Neutrophil (primary cell): ENCODE results near the gene COPZ2.
"Not testable (repeated sequence)": the region's sequence is repeated elsewhere in the genome, so short reads cannot be mapped to it uniquely, and the experiment has no call there.

Source experiments
- H3K27ac ChIP-seq: fragments of 200-600 bp; sonication (generic); 2 replicates; pipeline ENCODE4 v1.5.1; 2016; ENCODE audit warnings: mild to moderate bottlenecking, moderate library complexity
- H3K27me3 ChIP-seq: fragments of 200-600 bp; sonication (generic); 2 replicates; pipeline ENCODE4 v1.6.0; 2016; ENCODE audit warnings: mild to moderate bottlenecking
- H3K36me3 ChIP-seq: fragments of 200-600 bp; sonication (generic); 2 replicates; pipeline ENCODE4 v1.5.1; 2017
- H3K4me1 ChIP-seq, 2 experiments: fragments of 200-600 bp in 1 of 2; sonication (generic) in 1 of 2; 1 replicate in 1 of 2; 2 replicates in 1 of 2; pipeline versions ENCODE4 v1.5.1 to v1.6.1; 2013 to 2016; ENCODE audit warnings: low read depth in 1 of 2, low read length in 1 of 2, mild to moderate bottlenecking in 1 of 2, moderate library complexity in 1 of 2; ENCODE audit not compliant: control insufficient read depth in 1 of 2, insufficient read depth in 1 of 2
- H3K4me3 ChIP-seq, 2 experiments: fragments of 200-600 bp in 1 of 2; sonication (generic) in 1 of 2; 1 replicate in 1 of 2; 2 replicates in 1 of 2; pipeline ENCODE4 v1.5.1; 2013 to 2016; ENCODE audit warnings: low read depth in 1 of 2, low read length in 1 of 2, mild to moderate bottlenecking in 1 of 2, moderate library complexity in 1 of 2
- H3K9me3 ChIP-seq: fragments of 200-600 bp; sonication (generic); 2 replicates; pipeline ENCODE4 v1.5.1; 2016
- TF ChIP-seq, protein P1 (sequence below): fragments of 200-600 bp; sonication (generic); IDR thresholded peaks from 2 replicates; pipeline ENCODE4 v1.5.1; 2016; ENCODE audit warnings: antibody characterized with exemption

The COPZ2 gene

DNA sequence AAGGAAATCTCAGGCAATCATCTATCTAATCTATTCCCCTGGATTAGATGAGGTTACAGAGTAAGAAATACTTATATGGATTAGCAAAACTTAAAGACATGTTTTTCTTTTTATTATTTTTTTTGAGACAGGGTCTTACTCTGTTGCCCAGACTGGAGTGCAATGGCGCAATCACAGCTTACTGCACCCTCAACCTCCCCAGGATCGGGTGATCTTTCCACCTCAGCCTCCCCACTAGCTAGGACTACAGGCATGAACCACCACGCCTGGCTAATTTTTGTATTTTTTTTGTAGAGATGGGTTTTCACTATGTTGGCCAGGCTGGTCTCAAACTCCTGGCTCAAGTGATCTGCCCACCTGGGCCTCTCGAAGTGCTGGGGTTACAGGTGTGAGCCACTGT is 7.3 kb upstream of the COPZ2 start:
- TF ChIP-seq, protein P1, sequence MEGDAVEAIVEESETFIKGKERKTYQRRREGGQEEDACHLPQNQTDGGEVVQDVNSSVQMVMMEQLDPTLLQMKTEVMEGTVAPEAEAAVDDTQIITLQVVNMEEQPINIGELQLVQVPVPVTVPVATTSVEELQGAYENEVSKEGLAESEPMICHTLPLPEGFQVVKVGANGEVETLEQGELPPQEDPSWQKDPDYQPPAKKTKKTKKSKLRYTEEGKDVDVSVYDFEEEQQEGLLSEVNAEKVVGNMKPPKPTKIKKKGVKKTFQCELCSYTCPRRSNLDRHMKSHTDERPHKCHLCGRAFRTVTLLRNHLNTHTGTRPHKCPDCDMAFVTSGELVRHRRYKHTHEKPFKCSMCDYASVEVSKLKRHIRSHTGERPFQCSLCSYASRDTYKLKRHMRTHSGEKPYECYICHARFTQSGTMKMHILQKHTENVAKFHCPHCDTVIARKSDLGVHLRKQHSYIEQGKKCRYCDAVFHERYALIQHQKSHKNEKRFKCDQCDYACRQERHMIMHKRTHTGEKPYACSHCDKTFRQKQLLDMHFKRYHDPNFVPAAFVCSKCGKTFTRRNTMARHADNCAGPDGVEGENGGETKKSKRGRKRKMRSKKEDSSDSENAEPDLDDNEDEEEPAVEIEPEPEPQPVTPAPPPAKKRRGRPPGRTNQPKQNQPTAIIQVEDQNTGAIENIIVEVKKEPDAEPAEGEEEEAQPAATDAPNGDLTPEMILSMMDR = no peak
- Histone ChIP-seq H3K4me3 (no peak overlapping the region), H3K9me3 (no peaks in the 10 kb centered on the region), H3K27ac (no peak overlapping the region), H3K4me1 (peaks cover 22 to 23% of the 10 kb centered on the region in 2 experiments), H3K27me3 (peaks cover 39% of the 10 kb centered on the region), H3K36me3 (no peaks in the 10 kb centered on the region)

DNA sequence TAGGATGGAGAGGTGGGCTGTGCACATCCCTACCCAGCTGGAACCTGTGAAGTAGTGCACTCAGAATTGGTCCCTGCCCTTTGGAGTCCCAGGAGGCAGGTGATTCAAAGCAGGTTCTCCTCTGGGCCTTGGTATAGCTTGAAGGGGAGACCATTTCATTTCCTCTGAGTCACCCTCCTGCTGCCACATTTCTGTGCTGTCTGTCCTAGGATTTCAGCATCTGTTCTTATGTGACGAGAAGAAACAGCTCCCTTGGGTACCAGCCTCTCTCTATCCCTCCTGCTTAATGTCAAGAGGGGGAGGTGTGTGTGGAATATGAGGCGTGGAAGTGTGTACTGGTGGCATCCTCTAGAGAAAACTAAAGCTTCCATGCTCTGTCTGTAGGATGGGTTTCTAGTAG is 5.6 kb upstream of the COPZ2 start:
- peaks cover 7 to 11% of the 10 kb centered on the region in 2 experiments for H3K4me1 ChIP-seq
- H3K36me3 ChIP-seq = no peaks in the 10 kb centered on the region
- H3K4me3 ChIP-seq = no peak overlapping the region
- H3K27ac ChIP-seq = no peak overlapping the region
- peaks cover 56% of the 10 kb centered on the region for H3K27me3 ChIP-seq
- H3K9me3 ChIP-seq = no peaks in the 10 kb centered on the region
- TF ChIP-seq, protein P1 = no peak

GRCh38 chr17:48038687-48039086 is 1.1 kb upstream of the COPZ2 start:
- Histone ChIP-seq H3K27ac (no peak overlapping the region), H3K4me1 (peaks cover 7 to 9% of the 10 kb centered on the region in 2 experiments), H3K36me3 (no peaks in the 10 kb centered on the region), H3K27me3 (peaks cover 97% of the 10 kb centered on the region), H3K4me3 (no peak overlapping the region), H3K9me3 (no peaks in the 10 kb centered on the region)
- TF ChIP-seq, protein P1 = no peak

- Histone ChIP-seq H3K36me3 (no peaks in the 10 kb centered on the region), H3K27ac (no peak overlapping the region), H3K9me3 (no peaks in the 10 kb centered on the region), H3K27me3 (peaks cover 97% of the 10 kb centered on the region), H3K4me1 (peaks cover 7 to 9% of the 10 kb centered on the region in 2 experiments), H3K4me3 (no peak overlapping the region)
- TF ChIP-seq, protein P1 = no peak
Observed at GRCh38 chr17:48037838-48038323, 284 bp upstream of the COPZ2 start.

- H3K9me3 ChIP-seq = no peaks in the 10 kb centered on the region
- H3K4me1 ChIP-seq = peaks cover 7 to 9% of the 10 kb centered on the region in 2 experiments
- no peak overlapping the region for H3K27ac ChIP-seq
- peaks cover 100% of the 10 kb centered on the region for H3K27me3 ChIP-seq
- H3K36me3 ChIP-seq = no peaks in the 10 kb centered on the region
- TF ChIP-seq, protein P1 = no peak
- peak overlapping the region in 1 of 2 experiments; percentile 47 for H3K4me3 ChIP-seq
Observed at GRCh38 chr17:48036693-48037035, 933 bp downstream of the COPZ2 start.

DNA sequence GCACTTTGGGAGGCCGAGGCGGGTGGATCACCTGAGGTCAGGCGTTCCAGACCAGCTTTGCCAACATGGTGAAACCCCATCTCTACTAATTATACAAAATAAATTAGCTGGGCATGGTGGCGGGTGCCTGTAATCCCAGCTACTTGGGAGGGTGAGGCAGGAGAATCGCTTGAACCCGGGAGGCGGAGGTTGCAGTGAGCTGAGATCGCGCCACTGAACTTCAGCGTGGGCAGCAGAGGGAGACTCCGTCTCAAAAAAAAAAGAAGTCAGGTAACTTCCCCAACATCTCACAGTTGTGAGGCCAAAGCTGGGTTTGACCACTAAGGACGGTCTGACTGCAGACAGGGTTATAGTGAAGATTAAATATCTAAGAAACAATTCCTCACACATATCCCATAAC is 2.9 kb downstream of the COPZ2 start:
- not testable (repeated sequence) for H3K9me3 ChIP-seq, H3K4me3 ChIP-seq, H3K27ac ChIP-seq, H3K4me1 ChIP-seq, H3K36me3 ChIP-seq
- peaks cover 100% of the 10 kb centered on the region for H3K27me3 ChIP-seq
